IPS-15b (cell line): ENCODE results near the gene SMPX.

ENCODE experiments used
- H3K27me3 ChIP-seq: one replicate; pipeline ENCODE4 v1.6.1; 2013; ENCODE audit warnings: low read length; ENCODE audit not compliant: control insufficient read depth, insufficient read depth
- H3K36me3 ChIP-seq: one replicate; pipeline ENCODE4 v1.6.1; 2013; ENCODE audit warnings: low read length; ENCODE audit not compliant: control insufficient read depth, insufficient read depth
- H3K4me1 ChIP-seq: one replicate; pipeline ENCODE4 v1.6.1; 2013; ENCODE audit warnings: mild to moderate bottlenecking, low read length; ENCODE audit not compliant: control insufficient read depth, insufficient read depth
- H3K4me3 ChIP-seq: one replicate; pipeline ENCODE4 v1.5.1; 2013; ENCODE audit warnings: low read depth, low read length
- H3K9ac ChIP-seq: one replicate; pipeline ENCODE4 v1.6.1; 2013; ENCODE audit warnings: low read depth, mild to moderate bottlenecking, low read length
- H3K9me3 ChIP-seq: one replicate; pipeline ENCODE4 v1.6.1; 2013; ENCODE audit warnings: mild to moderate bottlenecking, low read length; ENCODE audit not compliant: control insufficient read depth, insufficient read depth

SMPX gene

GRCh38 chrX:21708116-21708515, 49.8 kb downstream of the SMPX start:
- no peaks in the 10 kb centered on the region for H3K27me3 ChIP-seq

GRCh38 chrX:21705225-21705624, 52.7 kb downstream of the SMPX start:
- Histone ChIP-seq H3K4me3 (no peak overlapping the region), H3K27me3 (no peaks in the 10 kb centered on the region), H3K36me3 (no peaks in the 10 kb centered on the region), H3K4me1 (peaks cover 8% of the 10 kb centered on the region), H3K9me3 (no peaks in the 10 kb centered on the region), H3K9ac (no peak overlapping the region)

More at GRCh38 chrX:21708116-21708515, 49.8 kb downstream of the SMPX start:
- Histone ChIP-seq H3K9me3 (no peaks in the 10 kb centered on the region), H3K4me1 (peaks cover 8% of the 10 kb centered on the region), H3K9ac (no peak overlapping the region), H3K36me3 (no peaks in the 10 kb centered on the region), H3K4me3 (no peak overlapping the region)

- no peaks in the 10 kb centered on the region for H3K36me3 ChIP-seq
- H3K4me1 ChIP-seq = peaks cover 8% of the 10 kb centered on the region
Measured at GRCh38 chrX:21702725-21703124, 55.2 kb downstream of the SMPX start.

GRCh38 chrX:21700967-21701366, 56.9 kb downstream of the SMPX start:
- Histone ChIP-seq H3K4me3 (no peak overlapping the region), H3K9me3 (no peaks in the 10 kb centered on the region), H3K27me3 (no peaks in the 10 kb centered on the region), H3K4me1 (peaks cover 8% of the 10 kb centered on the region), H3K9ac (no peak overlapping the region), H3K36me3 (no peaks in the 10 kb centered on the region)

More at GRCh38 chrX:21702725-21703124, 55.2 kb downstream of the SMPX start:
- no peaks in the 10 kb centered on the region for H3K27me3 ChIP-seq
- H3K4me3 ChIP-seq = no peak overlapping the region
- no peak overlapping the region for H3K9ac ChIP-seq
- H3K9me3 ChIP-seq = no peaks in the 10 kb centered on the region

GRCh38 chrX:21700275-21700674, 57.6 kb downstream of the SMPX start:
- Histone ChIP-seq H3K4me3 (no peak overlapping the region), H3K9me3 (no peaks in the 10 kb centered on the region), H3K4me1 (peaks cover 8% of the 10 kb centered on the region), H3K9ac (no peak overlapping the region), H3K36me3 (no peaks in the 10 kb centered on the region), H3K27me3 (no peaks in the 10 kb centered on the region)

- H3K27me3 ChIP-seq = no peaks in the 10 kb centered on the region
- no peak overlapping the region for H3K9ac ChIP-seq
- H3K36me3 ChIP-seq = no peaks in the 10 kb centered on the region
- H3K9me3 ChIP-seq = no peaks in the 10 kb centered on the region
- H3K4me3 ChIP-seq = no peak overlapping the region
- peaks cover 7% of the 10 kb centered on the region for H3K4me1 ChIP-seq
Measured at GRCh38 chrX:21699136-21699535, 58.8 kb downstream of the SMPX start.

- Histone ChIP-seq H3K4me1 (no peaks in the 10 kb centered on the region), H3K9ac (no peak overlapping the region), H3K36me3 (no peaks in the 10 kb centered on the region), H3K27me3 (no peaks in the 10 kb centered on the region), H3K9me3 (no peaks in the 10 kb centered on the region), H3K4me3 (no peak overlapping the region)
Measured at GRCh38 chrX:21698272-21698671, 59.6 kb downstream of the SMPX start.

- Histone ChIP-seq H3K4me1 (no peaks in the 10 kb centered on the region), H3K9ac (no peak overlapping the region), H3K27me3 (no peaks in the 10 kb centered on the region), H3K4me3 (no peak overlapping the region), H3K9me3 (no peaks in the 10 kb centered on the region), H3K36me3 (no peaks in the 10 kb centered on the region)
Measured at GRCh38 chrX:21691512-21692018, 66.4 kb downstream of the SMPX start.

GRCh38 chrX:21683941-21684340, 74.0 kb downstream of the SMPX start:
- Histone ChIP-seq H3K9me3 (no peaks in the 10 kb centered on the region), H3K9ac (no peak overlapping the region), H3K36me3 (no peaks in the 10 kb centered on the region), H3K4me3 (no peak overlapping the region), H3K27me3 (no peaks in the 10 kb centered on the region), H3K4me1 (no peaks in the 10 kb centered on the region)

GRCh38 chrX:21678048-21678612, 79.8 kb downstream of the SMPX start:
- Histone ChIP-seq H3K9me3 (no peaks in the 10 kb centered on the region), H3K9ac (no peak overlapping the region), H3K36me3 (no peaks in the 10 kb centered on the region), H3K27me3 (no peaks in the 10 kb centered on the region), H3K4me3 (no peak overlapping the region), H3K4me1 (peaks cover 8% of the 10 kb centered on the region)

- Histone ChIP-seq H3K4me1 (peaks cover 8% of the 10 kb centered on the region), H3K9me3 (no peaks in the 10 kb centered on the region), H3K4me3 (no peak overlapping the region), H3K9ac (no peak overlapping the region), H3K36me3 (no peaks in the 10 kb centered on the region), H3K27me3 (no peaks in the 10 kb centered on the region)
Measured at GRCh38 chrX:21675931-21676330, 82.0 kb downstream of the SMPX start.

- Histone ChIP-seq H3K9me3 (no peaks in the 10 kb centered on the region), H3K36me3 (no peaks in the 10 kb centered on the region), H3K27me3 (no peaks in the 10 kb centered on the region), H3K4me3 (no peak overlapping the region), H3K9ac (no peak overlapping the region), H3K4me1 (peaks cover 8% of the 10 kb centered on the region)
Measured at GRCh38 chrX:21674430-21675186, 83.3 kb downstream of the SMPX start.
